ENCODE results near the gene DUSP16. TPM values are rescaled to one million over a fixed set of nuclear protein-coding genes. Genes with fewer than 3 reads are reported as not detected.

Gene DUSP16
- polyA plus RNA-seq, 1 donor from 2014 or later, result 42.5 TPM

GRCh38 chr12:12469386-12469785, 93.3 kb downstream of the DUSP16 start:
- no peaks in the 10 kb centered on the region for H3F3A ChIP-seq (ENCODE audit: insufficient read depth, low read length, poor library complexity, severe bottlenecking)
- H3K9me3 ChIP-seq (ENCODE audit: low read length), result no peaks in the 10 kb centered on the region
- H2AFZ ChIP-seq (ENCODE audit: low read depth, low read length), result no peak overlapping the region
- H3K4me2 ChIP-seq (ENCODE audit: low read length), result no peak overlapping the region
- no peaks in the 10 kb centered on the region for H3K79me2 ChIP-seq (replicated peaks; ENCODE audit: insufficient read depth, low read length)
- H3K9me2 ChIP-seq (ENCODE audit: insufficient read depth, low read length), result no peaks in the 10 kb centered on the region
- H3K27me3 ChIP-seq (ENCODE audit: insufficient read depth, low read depth, low read length), result no peaks in the 10 kb centered on the region
- H4K20me1 ChIP-seq (ENCODE audit: insufficient read depth), result no peaks in the 10 kb centered on the region
- no peak overlapping the region for H3K27ac ChIP-seq (ENCODE audit: low read length)
- no peak overlapping the region for H3K9ac ChIP-seq (ENCODE audit: low read length)
- TF ChIP-seq, protein P1, sequence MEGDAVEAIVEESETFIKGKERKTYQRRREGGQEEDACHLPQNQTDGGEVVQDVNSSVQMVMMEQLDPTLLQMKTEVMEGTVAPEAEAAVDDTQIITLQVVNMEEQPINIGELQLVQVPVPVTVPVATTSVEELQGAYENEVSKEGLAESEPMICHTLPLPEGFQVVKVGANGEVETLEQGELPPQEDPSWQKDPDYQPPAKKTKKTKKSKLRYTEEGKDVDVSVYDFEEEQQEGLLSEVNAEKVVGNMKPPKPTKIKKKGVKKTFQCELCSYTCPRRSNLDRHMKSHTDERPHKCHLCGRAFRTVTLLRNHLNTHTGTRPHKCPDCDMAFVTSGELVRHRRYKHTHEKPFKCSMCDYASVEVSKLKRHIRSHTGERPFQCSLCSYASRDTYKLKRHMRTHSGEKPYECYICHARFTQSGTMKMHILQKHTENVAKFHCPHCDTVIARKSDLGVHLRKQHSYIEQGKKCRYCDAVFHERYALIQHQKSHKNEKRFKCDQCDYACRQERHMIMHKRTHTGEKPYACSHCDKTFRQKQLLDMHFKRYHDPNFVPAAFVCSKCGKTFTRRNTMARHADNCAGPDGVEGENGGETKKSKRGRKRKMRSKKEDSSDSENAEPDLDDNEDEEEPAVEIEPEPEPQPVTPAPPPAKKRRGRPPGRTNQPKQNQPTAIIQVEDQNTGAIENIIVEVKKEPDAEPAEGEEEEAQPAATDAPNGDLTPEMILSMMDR (IDR thresholded peaks at IDR 0.05; ENCODE audit: poor library complexity, severe bottlenecking), result no peak
- TF ChIP-seq SMC3 (conservative IDR thresholded peaks at IDR 0.05; ENCODE audit: poor library complexity) (no peak), MXI1 (conservative IDR thresholded peaks at IDR 0.05; ENCODE audit: poor library complexity, severe bottlenecking) (no peak), POLR2AphosphoS5 (IDR thresholded peaks at IDR 0.05) (no peak), EP300 (conservative IDR thresholded peaks at IDR 0.05; ENCODE audit: poor library complexity, severe bottlenecking) (no peak), RAD21 (conservative IDR thresholded peaks at IDR 0.05) (no peak), REST (IDR thresholded peaks at IDR 0.05; ENCODE audit: borderline replicate concordance) (no peak), EZH2 (IDR thresholded peaks at IDR 0.05; ENCODE audit: borderline replicate concordance, insufficient read depth, low read length, poor library complexity, severe bottlenecking) (no peak), TAF1 (IDR thresholded peaks at IDR 0.05; ENCODE audit: low read depth) (no peak)
- no peak overlapping the region for H3K4me3 ChIP-seq (ENCODE audit: low read length)
- H3K36me3 ChIP-seq (ENCODE audit: insufficient read depth, low read length), result no peaks in the 10 kb centered on the region

- H4K20me1 ChIP-seq (ENCODE audit: insufficient read depth), result no peaks in the 10 kb centered on the region
- no peaks in the 10 kb centered on the region for H3K27me3 ChIP-seq (ENCODE audit: insufficient read depth, low read depth, low read length)
- H3F3A ChIP-seq (ENCODE audit: insufficient read depth, low read length, poor library complexity, severe bottlenecking), result no peaks in the 10 kb centered on the region
- no peak overlapping the region for H3K27ac ChIP-seq (ENCODE audit: low read length)
- no peaks in the 10 kb centered on the region for H3K9me3 ChIP-seq (ENCODE audit: low read length)
- H3K36me3 ChIP-seq (ENCODE audit: insufficient read depth, low read length), result no peaks in the 10 kb centered on the region
- H3K79me2 ChIP-seq (replicated peaks; ENCODE audit: insufficient read depth, low read length), result no peaks in the 10 kb centered on the region
- H3K4me3 ChIP-seq (ENCODE audit: low read length), result no peak overlapping the region
- no peak overlapping the region for H3K9ac ChIP-seq (ENCODE audit: low read length)
- H3K9me2 ChIP-seq (ENCODE audit: insufficient read depth, low read length), result no peaks in the 10 kb centered on the region
- no peak overlapping the region for H2AFZ ChIP-seq (ENCODE audit: low read depth, low read length)
- no peak for TF ChIP-seq RAD21 (conservative IDR thresholded peaks at IDR 0.05)
- no peak overlapping the region for H3K4me2 ChIP-seq (ENCODE audit: low read length)
Measured at GRCh38 chr12:12468575-12468974, 94.1 kb downstream of the DUSP16 start.

Data from neural cell (in vitro differentiated cells).